GM23338 (cell line): ENCODE measurements around the gene THRB. TPM values are rescaled to one million over a fixed set of nuclear protein-coding genes. Genes with fewer than 3 reads are reported as not detected.
A peak's percentile ranks its signal among the peaks of the same experiment; 100 is the strongest.

Source experiments
- ATAC-seq: fragments of 200-7000 bp; cut with Tn5 transposase; 3 replicates; pipeline ENCODE4 v1.9.1; 2020
- DNase-seq: peaks from one replicate; pipeline ENCODE4 v3.0.0-alpha.2; 2015; ENCODE audit warnings: low spot score
- H2AFZ ChIP-seq: fragments of 200-600 bp; sonication (generic); 2 replicates; pipeline ENCODE4 v1.8.0; 2016; ENCODE audit warnings: antibody characterized with exemption, mild to moderate bottlenecking, moderate library complexity
- H3F3A ChIP-seq: fragments of 200-600 bp; sonication (generic); replicated peaks from 2 replicates; pipeline ENCODE4 v1.8.0; 2017; ENCODE audit warnings: antibody characterized with exemption, mixed run types, low read depth
- H3K27ac ChIP-seq: fragments of 200-600 bp; sonication (generic); 2 replicates; pipeline ENCODE4 v1.6.1; 2016; ENCODE audit warnings: low read depth
- H3K27me3 ChIP-seq: fragments of 200-600 bp; sonication (generic); 2 replicates; pipeline ENCODE4 v1.8.0; 2016; ENCODE audit warnings: mild to moderate bottlenecking, mixed run types, moderate library complexity; ENCODE audit not compliant: insufficient read depth
- H3K36me3 ChIP-seq: fragments of 200-600 bp; sonication (generic); 2 replicates; pipeline ENCODE4 v1.8.0; 2016; ENCODE audit warnings: mild to moderate bottlenecking; ENCODE audit not compliant: insufficient read depth
- H3K4me1 ChIP-seq: fragments of 200-600 bp; sonication (generic); 2 replicates; pipeline ENCODE4 v1.8.0; 2016; ENCODE audit warnings: mild to moderate bottlenecking, moderate library complexity; ENCODE audit not compliant: insufficient read depth
- H3K4me2 ChIP-seq: fragments of 200-600 bp; sonication (generic); 2 replicates; pipeline ENCODE4 v1.7.1; 2017; ENCODE audit warnings: mixed run types
- H3K4me3 ChIP-seq: fragments of 200-600 bp; sonication (generic); 2 replicates; pipeline ENCODE4 v1.6.1; 2016; ENCODE audit warnings: mixed run types
- H3K79me2 ChIP-seq: fragments of 200-600 bp; sonication (generic); replicated peaks from 2 replicates; pipeline ENCODE4 v1.8.0; 2017; ENCODE audit warnings: mild to moderate bottlenecking; ENCODE audit not compliant: insufficient read depth
- H3K9me2 ChIP-seq: fragments of 200-600 bp; sonication (generic); 2 replicates; pipeline ENCODE4 v1.8.0; 2017; ENCODE audit not compliant: insufficient read depth
- H4K20me1 ChIP-seq: fragments of 200-600 bp; sonication (generic); replicated peaks from 2 replicates; pipeline ENCODE4 v1.8.0; 2017; ENCODE audit warnings: mild to moderate bottlenecking; ENCODE audit not compliant: insufficient read depth
- H3K27ac Mint-ChIP-seq: 2 replicates; pipeline ENCODE4 v1.8.0; 2020; ENCODE audit warnings: inconsistent platforms, mild to moderate bottlenecking, moderate library complexity, mixed read lengths
- H3K27me3 Mint-ChIP-seq: 3 replicates; pipeline ENCODE4 v1.8.0; 2022; ENCODE audit warnings: low read depth, mild to moderate bottlenecking, moderate library complexity, mixed read lengths, inconsistent platforms; ENCODE audit not compliant: insufficient read depth, poor library complexity
- H3K36me3 Mint-ChIP-seq: 3 replicates; pipeline ENCODE4 v1.8.0; 2021; ENCODE audit warnings: low read depth, mild to moderate bottlenecking, inconsistent platforms, moderate library complexity, mixed read lengths
- H3K4me1 Mint-ChIP-seq: 3 replicates; pipeline ENCODE4 v1.8.0; 2020; ENCODE audit warnings: mild to moderate bottlenecking, inconsistent platforms, mixed read lengths
- H3K4me3 Mint-ChIP-seq: 3 replicates; pipeline ENCODE4 v1.8.0; 2021; ENCODE audit warnings: moderate library complexity, mild to moderate bottlenecking, inconsistent platforms, mixed read lengths
- H3K9me3 Mint-ChIP-seq: 3 replicates; pipeline ENCODE4 v1.8.0; 2020; ENCODE audit warnings: moderate library complexity, mild to moderate bottlenecking, inconsistent platforms, mixed read lengths
- CTCF ChIP-seq, 2 experiments: fragments of 200-600 bp in 1 of 2; sonication (generic) in 1 of 2; conservative IDR thresholded peaks; 2 replicates each; pipeline versions ENCODE4 v1.5.1 to v1.6.1; 2016 to 2017; ENCODE audit warnings: antibody characterized with exemption in 2 of 2, low read depth in 2 of 2, mild to moderate bottlenecking in 2 of 2, moderate library complexity in 1 of 2
- ETS1 ChIP-seq: IDR thresholded peaks from 2 replicates; pipeline ENCODE4 v1.6.1; 2016; ENCODE audit warnings: antibody characterized with exemption
- EZH2 ChIP-seq: fragments of 200-600 bp; sonication (generic); IDR thresholded peaks from one replicate; pipeline ENCODE4 v1.8.0; 2017; ENCODE audit warnings: antibody characterized with exemption, mild to moderate bottlenecking, low read depth; ENCODE audit not compliant: unreplicated experiment
- EZH2phosphoT487 ChIP-seq: fragments of 200-600 bp; sonication (generic); IDR thresholded peaks from one replicate; pipeline ENCODE4 v1.8.1; 2018; ENCODE audit warnings: antibody characterized with exemption; ENCODE audit not compliant: unreplicated experiment
- JUNB ChIP-seq: IDR thresholded peaks from one replicate; pipeline ENCODE4 v1.6.1; 2016; ENCODE audit warnings: antibody characterized with exemption; ENCODE audit not compliant: unreplicated experiment
- NANOG ChIP-seq: IDR thresholded peaks from 2 replicates; pipeline ENCODE4 v1.6.1; 2016; ENCODE audit warnings: antibody characterized with exemption, borderline replicate concordance
- POLR2AphosphoS5 ChIP-seq: IDR thresholded peaks from 2 replicates; pipeline ENCODE4 v1.6.1; 2016; ENCODE audit warnings: antibody characterized with exemption, low read depth
- REST ChIP-seq: IDR thresholded peaks from one replicate; pipeline ENCODE4 v1.6.1; 2018; ENCODE audit warnings: antibody characterized with exemption; ENCODE audit not compliant: unreplicated experiment
- STAT1 ChIP-seq: IDR thresholded peaks from one replicate; pipeline ENCODE4 v1.6.1; 2016; ENCODE audit warnings: antibody characterized with exemption; ENCODE audit not compliant: unreplicated experiment
- ZNF331 ChIP-seq: fragments of 250-450 bp; sonication (Bioruptor Pico); IDR thresholded peaks from 2 replicates; pipeline ENCODE4 v1.5.0; 2020; ENCODE audit warnings: low read depth, mild to moderate bottlenecking, moderate library complexity
- ZNF462 ChIP-seq: fragments of 250-450 bp; sonication (Bioruptor Pico); IDR thresholded peaks from 2 replicates; pipeline ENCODE4 v1.5.0; 2020; ENCODE audit warnings: mild to moderate bottlenecking, moderate library complexity
- polyA plus RNA-seq: library from polyadenylated mRNA; unstranded; fragments of >200 nt; fragmentation: Nextera tagmentation; extraction: Ambion mirVana; gene quantifications from 2 replicates; pipeline ENCODE4 v1.2.1, GENCODE V29; 2016
- total RNA-seq: library from RNA; depleted of rRNA; stranded (reverse); fragments of >200 nt; shearing (Covaris generic); gene quantifications from 2 replicates; pipeline ENCODE4 v1.2.3, GENCODE V29; 2014

The THRB gene
- total and polyA plus RNA-seq, 2 experiments from 2014 or later: 1.7 to 3.2 TPM

GRCh38 chr3:24086617-24087404 is 407.8 kb downstream of the THRB start:
- Histone ChIP-seq H3F3A (no peaks in the 10 kb centered on the region), H3K4me3 (no peak overlapping the region), H3K4me1 (no peaks in the 10 kb centered on the region), H4K20me1 (no peaks in the 10 kb centered on the region), H3K79me2 (no peaks in the 10 kb centered on the region), H3K4me2 (no peak overlapping the region), H2AFZ (0 out of 2 replicates have a peak overlapping the region, but pooled peaks have one; percentile 24), H3K36me3 (no peaks in the 10 kb centered on the region), H3K9me2 (0 out of 2 replicates have a peak, but pooled peaks cover 5% of the 10 kb centered on the region), H3K27ac (no peak overlapping the region), H3K27me3 (no peaks in the 10 kb centered on the region)
- Mint-ChIP-seq H3K27ac (no peak overlapping the region), H3K4me1 (no peaks in the 10 kb centered on the region), H3K9me3 (peaks cover 7% of the 10 kb centered on the region; the same call in 2 of the 3 replicates), H3K36me3 (peaks cover 3% of the 10 kb centered on the region; the same call in 1 of the 3 replicates), H3K4me3 (no peak overlapping the region), H3K27me3 (no peaks in the 10 kb centered on the region)
- TF ChIP-seq POLR2AphosphoS5 (no peak), EZH2phosphoT487 (no peak), ZNF331 (no peak), ETS1 (no peak), CTCF (conservative IDR thresholded peaks at IDR 0.05; ENCODE audit: low read depth in 2 of 2) (no peak), NANOG (no peak), STAT1 (no peak), JUNB (no peak), REST (no peak), ZNF462 (CRISPR knock-in tag) (no peak), EZH2 (no peak)
- ATAC-seq (no peak), DNase-seq (no peak)
